ENCODE data around the gene PKHD1. TPM values are rescaled to one million over a fixed set of nuclear protein-coding genes. Genes with fewer than 3 reads are reported as not detected.

The PKHD1 gene
- total RNA-seq, 1 experiment from 2014 or later: not detected

- CTCF ChIA-PET: interaction anchor here (0.5 kb wide), 1 partner anchor 26 kb away, joined by 4 read pairs; no protein-coding TSS in a partner anchor
- H3K4me1 ChIP-seq (ENCODE audit: control insufficient read depth, insufficient read depth, low read length): no peaks in the 10 kb centered on the region
Observed at GRCh38 chr6:52019881-52020280, 67.5 kb downstream of the PKHD1 start.

GRCh38 chr6:52019092-52019491 is 68.3 kb downstream of the PKHD1 start:
- no peaks in the 10 kb centered on the region for H3K36me3 ChIP-seq (ENCODE audit: control insufficient read depth, insufficient read depth, low read length)
- POLR2A ChIA-PET: interaction anchor here (0.5 kb wide), 1 partner anchor 1172 kb away, joined by 11 read pairs; no protein-coding TSS in a partner anchor
- TF ChIP-seq TCF7L2 (IDR thresholded peaks at IDR 0.05; ENCODE audit: low read depth, low read length): no peak
- BruUV-seq (replicated peaks): no TSS peak
- DNase-seq (ENCODE audit: low read depth, low spot score): no peak
- in situ Hi-C loops (cut with HindIII; ENCODE audit: low pct_unique_long_range_greater_than_20kb, low sequenced_read_pairs) (no loop called here), intact Hi-C loops (cut with micrococcal nuclease; ENCODE audit: unreplicated experiment) (no loop called here)
- no peak overlapping the region for H3K27ac ChIP-seq (ENCODE audit: low read length)
- CTCF ChIA-PET: no interaction called here
- H3K4me1 ChIP-seq (ENCODE audit: control insufficient read depth, insufficient read depth, low read length): no peaks in the 10 kb centered on the region
- no peak for ATAC-seq
- H3K4me3 ChIP-seq (ENCODE audit: low read depth in 2 of 2, low read length in 2 of 2): no peak overlapping the region
- no peaks in the 10 kb centered on the region; the same call in 1 of the 2 replicates for H3K27me3 ChIP-seq (ENCODE audit: control insufficient read depth, insufficient read depth, low read length)
- H3K9me3 ChIP-seq (ENCODE audit: control insufficient read depth, insufficient read depth, low read depth, low read length): no peaks in the 10 kb centered on the region

More at GRCh38 chr6:52019881-52020280, 67.5 kb downstream of the PKHD1 start:
- DNase-seq (ENCODE audit: low read depth, low spot score) (no peak), ATAC-seq (no peak)
- Histone ChIP-seq H3K9me3 (ENCODE audit: control insufficient read depth, insufficient read depth, low read depth, low read length) (no peaks in the 10 kb centered on the region), H3K36me3 (ENCODE audit: control insufficient read depth, insufficient read depth, low read length) (no peaks in the 10 kb centered on the region), H3K4me3 (ENCODE audit: low read depth in 2 of 2, low read length in 2 of 2) (no peak overlapping the region), H3K27ac (ENCODE audit: low read length) (no peak overlapping the region), H3K27me3 (ENCODE audit: control insufficient read depth, insufficient read depth, low read length) (no peaks in the 10 kb centered on the region; the same call in 1 of the 2 replicates)
- TF ChIP-seq SIN3A (IDR thresholded peaks at IDR 0.05; ENCODE audit: borderline replicate concordance, insufficient read depth, low read depth, low read length) (no peak), REST (IDR thresholded peaks at IDR 0.05; ENCODE audit: insufficient read depth in 1 of 2, low read depth in 2 of 2, low read length in 1 of 2) (no peak), TCF7L2 (IDR thresholded peaks at IDR 0.05; ENCODE audit: low read depth, low read length) (no peak), POLR2AphosphoS5 (IDR thresholded peaks at IDR 0.05; ENCODE audit: low read depth, low read length) (no peak), CTCF (IDR thresholded peaks at IDR 0.05) (no peak)
- intact Hi-C loops (cut with micrococcal nuclease; ENCODE audit: unreplicated experiment): loop anchor here (2.0 to 5.0 kb wide), 2 partner anchors 165 to 1203 kb away; partner anchors contain the start of gene TFAP2B
- in situ Hi-C loops (cut with HindIII; ENCODE audit: low pct_unique_long_range_greater_than_20kb, low sequenced_read_pairs): no loop called here
- no TSS peak for BruUV-seq (replicated peaks)
- POLR2A ChIA-PET: interaction anchor here (0.5 kb wide), 1 partner anchor 1173 kb away, joined by 11 read pairs; no protein-coding TSS in a partner anchor

- no peak for ATAC-seq
- no peak for DNase-seq (ENCODE audit: low read depth, low spot score)
- no peaks in the 10 kb centered on the region; the same call in 1 of the 2 replicates for H3K27me3 ChIP-seq (ENCODE audit: control insufficient read depth, insufficient read depth, low read length)
- TF ChIP-seq POLR2AphosphoS5 (IDR thresholded peaks at IDR 0.05; ENCODE audit: low read depth, low read length): no peak
- no peak for TF ChIP-seq TCF7L2 (IDR thresholded peaks at IDR 0.05; ENCODE audit: low read depth, low read length)
- ChIA-PET POLR2A (no interaction called here), CTCF (no interaction called here)
- H3K27ac ChIP-seq (ENCODE audit: low read length): no peak overlapping the region
- in situ Hi-C loops (cut with HindIII; ENCODE audit: low pct_unique_long_range_greater_than_20kb, low sequenced_read_pairs): no loop called here
- no peaks in the 10 kb centered on the region for H3K36me3 ChIP-seq (ENCODE audit: control insufficient read depth, insufficient read depth, low read length)
- no peaks in the 10 kb centered on the region for H3K9me3 ChIP-seq (ENCODE audit: control insufficient read depth, insufficient read depth, low read depth, low read length)
- BruUV-seq (replicated peaks): no TSS peak
- no peak overlapping the region for H3K4me3 ChIP-seq (ENCODE audit: low read depth in 2 of 2, low read length in 2 of 2)
- intact Hi-C loops (cut with micrococcal nuclease; ENCODE audit: unreplicated experiment): no loop called here
- no peaks in the 10 kb centered on the region for H3K4me1 ChIP-seq (ENCODE audit: control insufficient read depth, insufficient read depth, low read length)
Observed at GRCh38 chr6:52016915-52017748, 70.3 kb downstream of the PKHD1 start.
